GM12878 (cell line): Measurements from ENCODE around the gene NAA38. TPM values are rescaled to one million over a fixed set of nuclear protein-coding genes. Genes with fewer than 3 reads are reported as not detected.

Source experiments
- ASH2L ChIP-seq: fragments of 300-600, 200-600 bp; sonication (generic); IDR thresholded peaks from 2 replicates; pipeline ENCODE4 v1.6.1; 2017; ENCODE audit warnings: low read depth, mild to moderate bottlenecking, borderline replicate concordance
- BMI1 ChIP-seq: fragments of 450-650 bp; IDR thresholded peaks from 2 replicates; pipeline ENCODE4 v1.6.1; 2016; ENCODE audit warnings: mild to moderate bottlenecking, moderate library complexity, borderline replicate concordance
- CBX5 ChIP-seq: sonication (generic); IDR thresholded peaks from 2 replicates; pipeline ENCODE4 v1.6.1; 2016; ENCODE audit warnings: low read depth, moderate library complexity, mild to moderate bottlenecking, inconsistent platforms
- CEBPB ChIP-seq, 2 experiments: fragments of 150-350 bp in 1 of 2; IDR thresholded peaks; 2 replicates each; pipeline ENCODE4 v1.6.1; 2012 to 2014; ENCODE audit warnings: low read depth in 2 of 2, low read length in 2 of 2, borderline replicate concordance in 1 of 2, inconsistent platforms in 1 of 2
- CUX1 ChIP-seq: IDR thresholded peaks from 2 replicates; pipeline ENCODE4 v1.6.1; 2012; ENCODE audit warnings: improper control_type of control experiment, low read depth, low read length; ENCODE audit not compliant: insufficient replicate concordance
- EP300 ChIP-seq, 2 experiments: fragments of 150-350 bp in 1 of 2; IDR thresholded peaks; 2 replicates each; pipeline ENCODE4 v1.6.1; 2011 to 2012; ENCODE audit warnings: low read depth in 2 of 2, low read length in 2 of 2, borderline replicate concordance in 1 of 2, improper control_type of control experiment in 1 of 2, inconsistent platforms in 1 of 2; ENCODE audit not compliant: control insufficient read depth in 1 of 2
- FOS ChIP-seq: IDR thresholded peaks from 3 replicates; pipeline ENCODE4 v1.6.1; 2011; ENCODE audit warnings: borderline replicate concordance; ENCODE audit not compliant: insufficient read length; ENCODE audit errors: extremely low read depth
- IKZF1 ChIP-seq: fragments of 450-650 bp; conservative IDR thresholded peaks from 2 replicates; pipeline ENCODE4 v1.6.1; 2017; ENCODE audit warnings: antibody characterized with exemption, mild to moderate bottlenecking
- JUNB ChIP-seq: IDR thresholded peaks from 2 replicates; pipeline ENCODE4 v1.6.1; 2016; ENCODE audit warnings: antibody characterized with exemption, mild to moderate bottlenecking
- KAT2A ChIP-seq: conservative IDR thresholded peaks from 2 replicates; pipeline ENCODE4 v1.6.1; 2011; ENCODE audit warnings: low read depth, low read length; ENCODE audit not compliant: control insufficient read depth
- LARP7 ChIP-seq: fragments of 450-650 bp; IDR thresholded peaks from 2 replicates; pipeline ENCODE4 v1.6.1; 2017; ENCODE audit warnings: mild to moderate bottlenecking
- MEF2A ChIP-seq: IDR thresholded peaks from 2 replicates; pipeline ENCODE4 v1.6.1; 2011; ENCODE audit warnings: low read depth, mild to moderate bottlenecking, low read length, moderate library complexity; ENCODE audit not compliant: insufficient read depth
- MTA2 ChIP-seq: fragments of 450-650 bp; IDR thresholded peaks from 2 replicates; pipeline ENCODE4 v1.6.1; 2016; ENCODE audit warnings: low read depth, mild to moderate bottlenecking, moderate library complexity
- NFXL1 ChIP-seq: fragments of 450-650 bp; IDR thresholded peaks from 2 replicates; pipeline ENCODE4 v1.6.1; 2017; ENCODE audit warnings: antibody characterized with exemption, mild to moderate bottlenecking, borderline replicate concordance
- PAX5 ChIP-seq: IDR thresholded peaks from 2 replicates; pipeline ENCODE4 v1.6.1; 2011; ENCODE audit warnings: low read depth, low read length, borderline replicate concordance
- POLR2AphosphoS5 ChIP-seq: IDR thresholded peaks from 2 replicates; pipeline ENCODE4 v1.6.1; 2011; ENCODE audit warnings: mild to moderate bottlenecking, low read length, inconsistent platforms
- SKIL ChIP-seq: fragments of 450-650 bp; IDR thresholded peaks from 2 replicates; pipeline ENCODE4 v1.6.1; 2017; ENCODE audit warnings: mild to moderate bottlenecking, low read depth, inconsistent platforms; ENCODE audit not compliant: poor library complexity, severe bottlenecking
- SMAD1 ChIP-seq: fragments of 450-650 bp; IDR thresholded peaks from 2 replicates; pipeline ENCODE4 v1.6.1; 2018; ENCODE audit warnings: mild to moderate bottlenecking, low read depth; ENCODE audit not compliant: partially characterized antibody
- SMARCA5 ChIP-seq: fragments of 450-650 bp; IDR thresholded peaks from 2 replicates; pipeline ENCODE4 v1.6.1; 2017; ENCODE audit warnings: mild to moderate bottlenecking
- STAT3 ChIP-seq: IDR thresholded peaks from 2 replicates; pipeline ENCODE4 v1.6.1; 2011; ENCODE audit warnings: low read depth, low read length, improper control_type of control experiment
- TARDBP ChIP-seq: IDR thresholded peaks from 2 replicates; pipeline ENCODE4 v1.6.1; 2016; ENCODE audit warnings: borderline replicate concordance
- YBX1 ChIP-seq: fragments of 450-650 bp; IDR thresholded peaks from 2 replicates; pipeline ENCODE4 v1.6.1; 2016; ENCODE audit warnings: antibody characterized with exemption
- ZNF207 ChIP-seq: fragments of 450-650 bp; IDR thresholded peaks from 2 replicates; pipeline ENCODE4 v1.6.1; 2014; ENCODE audit warnings: antibody characterized with exemption, mild to moderate bottlenecking, borderline replicate concordance
- ZNF384 ChIP-seq: IDR thresholded peaks from 2 replicates; pipeline ENCODE4 v1.6.1; 2012; ENCODE audit warnings: low read depth, mild to moderate bottlenecking, low read length, improper control_type of control experiment, borderline replicate concordance
- polyA plus RNA-seq, 11 experiments: library from polyadenylated mRNA; depleted of rRNA in 4 of 11; unstranded in 6 of 11; stranded (reverse) in 5 of 11; fragments of >200 nt; fragmentation: Nextera tagmentation in 4 of 11; fragmentation: Illumina TruSeq in 1 of 11; extraction: Ambion mirVana in 4 of 11; extraction: Trizol in 1 of 11; gene quantifications; 1 replicate in 1 of 11; 2 replicates in 10 of 11; pipeline versions ENCODE4 v1.2.1 to v1.2.3, GENCODE V29; 2011 to 2016; ENCODE audit warnings: inconsistent platforms in 2 of 11, missing spikeins in 2 of 11, low read depth in 1 of 11
- total RNA-seq, 4 experiments: library from RNA; depleted of rRNA in 3 of 4; stranded (reverse); fragments of >200 nt in 3 of 4; fragmentation: Illumina TruSeq in 1 of 4; extraction: Trizol in 1 of 4; gene quantifications; 2 replicates each; pipeline versions ENCODE4 v1.2.1 to v1.2.3, GENCODE V29; 2013 to 2021

NAA38 gene
- total and polyA plus RNA-seq, 10 of the 15 experiments (the other 5 are each of a cell fraction or from before 2014, with no cell fraction given), result 31.5 to 337 (median 215) TPM

GRCh38 chr17:7885367-7886226 lies 28.2 kb upstream of the NAA38 start (continued):
- TF ChIP-seq FOS (no peak), SMARCA5 (peak; percentile 63; the same call in 1 of the 2 replicates), STAT3 (no peak), ZNF207 (no peak), EP300 (IDR thresholded peaks at IDR 0.05; ENCODE audit: borderline replicate concordance in 1 of 2, control insufficient read depth in 1 of 2, low read depth in 2 of 2, low read length in 2 of 2) (no peak), KAT2A (no peak), CEBPB (IDR thresholded peaks at IDR 0.05; ENCODE audit: borderline replicate concordance in 1 of 2, low read depth in 2 of 2, low read length in 2 of 2) (no peak), MEF2A (no peak), PAX5 (0 out of 2 replicates have a peak, but pooled peaks have one; percentile 5), IKZF1 (peak; percentile 49), SKIL (peak; percentile 56), JUNB (no peak), TARDBP (peak; percentile 40; the same call in 1 of the 2 replicates), MTA2 (peak; percentile 33; the same call in 1 of the 2 replicates), POLR2AphosphoS5 (peak; percentile 74), SMAD1 (no peak), BMI1 (no peak), ZNF384 (peak; percentile 71), NFXL1 (no peak), ASH2L (no peak), CUX1 (no peak), CBX5 (no peak), LARP7 (peak; percentile 69), YBX1 (no peak)
